ENCODE measurements around the gene KIRREL3. TPM values are rescaled to one million over a fixed set of nuclear protein-coding genes. Genes with fewer than 3 reads are reported as not detected.

KIRREL3 gene
- total and polyA plus RNA-seq, 12 donors: 0.13 to 0.58 (median 0.30) TPM

GRCh38 chr11:126819194-126819593 is 181.4 kb downstream of the KIRREL3 start:
- ATAC-seq: no peak
- intact Hi-C loops (cut with DNase I): no loop called here
- H3K27me3 ChIP-seq: peaks cover 0 to 29% (median 8%) of the 10 kb centered on the region in 7 donors
- H3K27ac ChIP-seq: no peak overlapping the region
- no peaks in the 10 kb centered on the region for H3K4me1 ChIP-seq
- no peaks in the 10 kb centered on the region for H3K9me3 ChIP-seq
- no peak for DNase-seq
- H3K36me3 ChIP-seq: no peaks in the 10 kb centered on the region
- WGBS, 2 donors: 77 to 84% methylated on average over 10 of the region's 10 CpGs
- no peak for TF ChIP-seq CTCF (IDR thresholded peaks at IDR 0.05)
- no peak overlapping the region for H3K4me3 ChIP-seq

GRCh38 chr11:126817523-126818450 is 182.8 kb downstream of the KIRREL3 start:
- 58 to 62% methylated on average over 11 of the region's 11 CpGs for WGBS, 2 donors
- Histone ChIP-seq H3K27me3 (peaks cover 0 to 24% (median 8%) of the 10 kb centered on the region in 7 donors), H3K36me3 (no peaks in the 10 kb centered on the region), H3K9me3 (no peaks in the 10 kb centered on the region), H3K27ac (no peak overlapping the region), H3K4me1 (no peaks in the 10 kb centered on the region), H3K4me3 (no peak overlapping the region)
- intact Hi-C loops (cut with DNase I): no loop called here
- DNase-seq: no peak
- TF ChIP-seq CTCF (IDR thresholded peaks at IDR 0.05): no peak
- ATAC-seq: no peak

GRCh38 chr11:126817096-126817495 is 183.5 kb downstream of the KIRREL3 start:
- Histone ChIP-seq H3K9me3 (no peaks in the 10 kb centered on the region), H3K4me3 (no peak overlapping the region), H3K4me1 (no peaks in the 10 kb centered on the region), H3K36me3 (no peaks in the 10 kb centered on the region), H3K27me3 (peaks cover 0 to 26% (median 8%) of the 10 kb centered on the region in 7 donors), H3K27ac (no peak overlapping the region)
- no peak for TF ChIP-seq CTCF (IDR thresholded peaks at IDR 0.05)
- intact Hi-C loops (cut with DNase I): no loop called here
- 57 to 82% methylated on average over 1 of the region's 1 CpG for WGBS, 2 donors
- DNase-seq (no peak), ATAC-seq (no peak)

- Histone ChIP-seq H3K9me3 (no peaks in the 10 kb centered on the region), H3K4me3 (no peak overlapping the region), H3K27ac (no peak overlapping the region), H3K27me3 (peaks cover 0 to 31% (median 8%) of the 10 kb centered on the region in 7 donors), H3K4me1 (no peaks in the 10 kb centered on the region), H3K36me3 (no peaks in the 10 kb centered on the region)
- intact Hi-C loops (cut with DNase I): no loop called here
- TF ChIP-seq CTCF (IDR thresholded peaks at IDR 0.05): no peak
- DNase-seq (no peak), ATAC-seq (no peak)
- WGBS, 2 donors: 20 to 25% methylated on average over 6 of the region's 6 CpGs
Measured at GRCh38 chr11:126816645-126817044, 183.9 kb downstream of the KIRREL3 start.
